MCF 10A (cell line): Measurements from ENCODE around the gene PLA2G6. TPM values are rescaled to one million over a fixed set of nuclear protein-coding genes. Genes with fewer than 3 reads are reported as not detected.

Source experiments
- BruUV-seq: library from RNA; stranded (reverse); fragments of 400-500 nt; replicated peaks from 2 replicates; lab custom pipeline; 2021; lab: Mats Ljungman, UMichigan
- CTCF ChIA-PET: fragments of 300-600 bp; sonication (Branson Sonifier 250); formaldehyde crosslinking; extraction: SDS; loops from one replicate; lab custom pipeline; 2021; ENCODE audit warnings: antibody characterized with exemption, inconsistent platforms; lab: Yijun Ruan, JAX
- POLR2A ChIA-PET: fragments of 300-600, 350-650 bp; sonication (Branson Sonifier 250); formaldehyde crosslinking; extraction: SDS; loops from one replicate; lab custom pipeline; 2020; ENCODE audit warnings: antibody characterized with exemption, inconsistent platforms; lab: Yijun Ruan, JAX
- DNase-seq: peaks from one replicate; pipeline ENCODE4 v3.0.0-alpha.2; 2018; ENCODE audit not compliant: unreplicated experiment
- H3K27ac Mint-ChIP-seq: one replicate; pipeline ENCODE4 v1.8.0; 2022; ENCODE audit warnings: mild to moderate bottlenecking, low read depth, mixed read lengths; ENCODE audit not compliant: unreplicated experiment
- H3K27me3 Mint-ChIP-seq: one replicate; pipeline ENCODE4 v1.8.0; 2022; ENCODE audit warnings: mixed read lengths; ENCODE audit not compliant: insufficient read depth, unreplicated experiment
- H3K36me3 Mint-ChIP-seq: one replicate; pipeline ENCODE4 v1.8.0; 2022; ENCODE audit warnings: mild to moderate bottlenecking, moderate library complexity, mixed read lengths; ENCODE audit not compliant: insufficient read depth, unreplicated experiment
- H3K4me1 Mint-ChIP-seq: one replicate; pipeline ENCODE4 v1.8.0; 2022; ENCODE audit warnings: mixed read lengths; ENCODE audit not compliant: insufficient read depth, unreplicated experiment
- H3K4me3 Mint-ChIP-seq: one replicate; pipeline ENCODE4 v1.8.0; 2022; ENCODE audit warnings: mild to moderate bottlenecking, moderate library complexity, mixed read lengths; ENCODE audit not compliant: unreplicated experiment
- H3K9me3 Mint-ChIP-seq: one replicate; pipeline ENCODE4 v1.8.0; 2022; ENCODE audit warnings: mixed read lengths; ENCODE audit not compliant: unreplicated experiment
- CTCF ChIP-seq: fragments of 200-600 bp; IDR thresholded peaks from one replicate; pipeline ENCODE4 v1.8.0; 2022; ENCODE audit warnings: antibody characterized with exemption, mild to moderate bottlenecking; ENCODE audit not compliant: unreplicated experiment
- intact Hi-C: fragments of 100-400 bp; cut with micrococcal nuclease; formaldehyde crosslinking; loops from 2 replicates; pipeline ENCODE4 v1.14.1; 2022
- total RNA-seq: library from RNA; stranded (reverse); gene quantifications from 2 replicates; pipeline ENCODE4 v1.2.3, GENCODE V29; 2022

Gene PLA2G6
- total RNA-seq, 1 experiment from 2014 or later: 37.5 TPM

GRCh38 chr22:38129021-38129420, 52.6 kb downstream of the PLA2G6 start:
- ChIA-PET CTCF (interaction anchor here (1.1 kb wide), 1 partner anchor 15 kb away, joined by 5 read pairs; no protein-coding TSS in a partner anchor), POLR2A (no interaction called here)
- H3K4me1 Mint-ChIP-seq: peaks cover 6% of the 10 kb centered on the region
- TF ChIP-seq CTCF: no peak
- H3K4me3 Mint-ChIP-seq: no peak overlapping the region
- no peak overlapping the region for H3K27ac Mint-ChIP-seq
- DNase-seq: no peak
- intact Hi-C loops: no loop called here
- peaks cover 15% of the 10 kb centered on the region for H3K36me3 Mint-ChIP-seq
- no peaks in the 10 kb centered on the region for H3K27me3 Mint-ChIP-seq
- no peaks in the 10 kb centered on the region for H3K9me3 Mint-ChIP-seq
- no TSS peak for BruUV-seq

GRCh38 chr22:38127869-38128268, 53.8 kb downstream of the PLA2G6 start:
- ChIA-PET POLR2A (no interaction called here), CTCF (interaction anchor here (1.1 kb wide), 1 partner anchor 13 kb away, joined by 5 read pairs; no protein-coding TSS in a partner anchor)
- H3K27ac Mint-ChIP-seq: no peak overlapping the region
- intact Hi-C loops: no loop called here
- no peaks in the 10 kb centered on the region for H3K27me3 Mint-ChIP-seq
- no peak overlapping the region for H3K4me3 Mint-ChIP-seq
- H3K9me3 Mint-ChIP-seq: no peaks in the 10 kb centered on the region
- H3K36me3 Mint-ChIP-seq: peaks cover 15% of the 10 kb centered on the region
- BruUV-seq: no TSS peak
- H3K4me1 Mint-ChIP-seq: peaks cover 6% of the 10 kb centered on the region
- no peak for TF ChIP-seq CTCF
- DNase-seq: no peak

GRCh38 chr22:38126928-38127668, 54.5 kb downstream of the PLA2G6 start:
- ChIA-PET CTCF (no interaction called here), POLR2A (interaction anchor here (0.6 kb wide), 1 partner anchor 443 kb away, joined by 3 read pairs; the partner anchor contains the start of gene DMC1)
- DNase-seq: no peak
- Mint-ChIP-seq H3K36me3 (peaks cover 11% of the 10 kb centered on the region), H3K9me3 (no peaks in the 10 kb centered on the region), H3K4me3 (no peak overlapping the region), H3K4me1 (peaks cover 6% of the 10 kb centered on the region), H3K27me3 (no peaks in the 10 kb centered on the region), H3K27ac (no peak overlapping the region)
- intact Hi-C loops: no loop called here
- no peak for TF ChIP-seq CTCF
- no TSS peak for BruUV-seq

GRCh38 chr22:38125751-38126201, 55.9 kb downstream of the PLA2G6 start:
- ChIA-PET POLR2A (interaction anchor here (0.6 kb wide), 1 partner anchor 63 kb away, joined by 3 read pairs; no protein-coding TSS in a partner anchor), CTCF (no interaction called here)
- Mint-ChIP-seq H3K9me3 (no peaks in the 10 kb centered on the region), H3K4me1 (peaks cover 6% of the 10 kb centered on the region), H3K27ac (no peak overlapping the region), H3K27me3 (no peaks in the 10 kb centered on the region), H3K36me3 (peaks cover 7% of the 10 kb centered on the region), H3K4me3 (no peak overlapping the region)
- DNase-seq: no peak
- BruUV-seq: no TSS peak
- no peak for TF ChIP-seq CTCF
- intact Hi-C loops: no loop called here
